Heart left ventricle (tissue), 16 donors: ENCODE results near the gene CRYM. TPM values are rescaled to one million over a fixed set of nuclear protein-coding genes. Genes with fewer than 3 reads are reported as not detected.
"Not testable (repeated sequence)": the region's sequence is repeated elsewhere in the genome, so short reads cannot be mapped to it uniquely, and the experiment has no call there.

ENCODE experiments used
- ATAC-seq, 4 donors: fragments of 200-7000 bp; cut with Tn5 transposase; one replicate each; pipeline ENCODE4 v1.9.1; 2020 to 2022; ENCODE audit warnings: moderate library complexity in 4 of 4, mild to moderate bottlenecking in 3 of 4, moderate number of reproducible peaks in 1 of 4
- DNase-seq, 5 donors: peaks; one replicate each; pipeline ENCODE4 v3.0.0-alpha.2; 2020
- H3K27ac ChIP-seq, 12 donors: fragments of 200-600 bp; sonication (generic) in 4 of 12; one replicate each; pipeline versions ENCODE4 v1.5.0 to v1.8.0; 2016 to 2022; ENCODE audit warnings: mild to moderate bottlenecking in 2 of 12
- H3K27me3 ChIP-seq, 9 donors: fragments of 200-600 bp; sonication (generic) in 2 of 9; one replicate each; pipeline versions ENCODE4 v1.5.1 to v1.8.0; 2016 to 2022; ENCODE audit warnings: mild to moderate bottlenecking in 3 of 9
- H3K36me3 ChIP-seq, 9 donors: fragments of 200-600 bp; sonication (generic) in 2 of 9; one replicate each; pipeline versions ENCODE4 v1.5.0 to v1.8.0; 2018 to 2022; ENCODE audit warnings: mild to moderate bottlenecking in 2 of 9
- H3K4me1 ChIP-seq, 12 donors: fragments of 200-600 bp; sonication (generic) in 4 of 12; one replicate each; pipeline versions ENCODE4 v1.5.0 to v1.8.0; 2016 to 2022; ENCODE audit warnings: mild to moderate bottlenecking in 3 of 12
- H3K4me3 ChIP-seq, 12 donors: fragments of 200-600 bp; sonication (generic) in 4 of 12; one replicate each; pipeline versions ENCODE4 v1.5.0 to v1.8.0; 2017 to 2022; ENCODE audit warnings: mild to moderate bottlenecking in 9 of 12, moderate library complexity in 4 of 12
- H3K9me3 ChIP-seq, 12 donors: fragments of 200-600 bp; sonication (generic) in 4 of 12; one replicate each; pipeline versions ENCODE4 v1.5.0 to v1.8.0; 2016 to 2022; ENCODE audit warnings: mild to moderate bottlenecking in 1 of 12
- POLR2A ChIP-seq, 2 donors: fragments of 450-650 bp; IDR thresholded peaks; one replicate each; pipeline ENCODE4 v1.6.1; 2017; ENCODE audit warnings: antibody characterized with exemption in 2 of 2, mild to moderate bottlenecking in 2 of 2, moderate library complexity in 2 of 2
- WGBS, 4 donors: extraction: QIAGEN DNeasy Blood & Tissue Kit in 2 of 4; methylation state at CpG; one replicate each; pipeline versions ENCODE4 v1.1.5 to v1.1.7; 2013 to 2018; 5-methylcytosine and 5-hydroxymethylcytosine counted together
- intact Hi-C, 10 donors: fragments of 100-400 bp; cut with DNase I; formaldehyde crosslinking; loops; one replicate each; pipeline versions ENCODE4 v1.11.1 to v1.14.2; 2022
- long read RNA-seq, 3 donors: library from polyadenylated mRNA; unstranded; transcript quantifications; one replicate each; pipeline ENCODE4 v2.0.0, GENCODE V29; 2020 to 2021
- polyA plus RNA-seq, 2 donors: library from polyadenylated mRNA; stranded (reverse); fragments of 200-250 nt; gene quantifications; one replicate each; pipeline ENCODE4 v1.2.3, GENCODE V29; 2013
- total RNA-seq, 9 donors: library from RNA; depleted of rRNA in 2 of 9; stranded (reverse); fragments of >200 nt in 2 of 9; fragmentation: NEBNext Ultra II Directional in 3 of 9; extraction: Animal tissue kit (Norgen Biotek cat#: 25700) in 3 of 9; gene quantifications; one replicate each; pipeline versions ENCODE4 v1.1.0 to v1.2.4, GENCODE V29; 2016 to 2023
- TF ChIP-seq, protein P1 (sequence below), 12 donors: fragments of 200-600 bp; sonication (generic) in 4 of 12; IDR thresholded peaks; one replicate each; pipeline versions ENCODE4 v1.5.0 to v1.8.0; 2018 to 2022; ENCODE audit warnings: antibody characterized with exemption in 12 of 12, mild to moderate bottlenecking in 5 of 12
- donor health status: ischemic (EF 13 %, LVEDD 7.1; RV severe dilation, severe dysfunction).
- donor health status: healthy with polysubstance abuse.
- donor health status: DM: no; HTN: yes; CAD: no.
- donor health status: DM: no; HTN: no; CAD: no.
- donor health status: ischemic (EF 25% LVEDD 6.9; RV normal size, moderate dysfunction).
- donor health status: ischemic (EF 25% LVEDD 5.7; RV mildly dilated, moderate dysfunction).
- donor health status: healthy.
- donor health status: DM: yes; HTN: yes; CAD: no.
- donor health status: ischemic (EF 35%, LVEDD 5.7; RV mildly dilated, moderate dysfunction).
- donor health status: nonischemic (EF 11% LVEDD 7.7; RV severe dilation, severe dysfunction).
- donor health status: DM: yes; HTN: yes; CAD: no.
- donor health status: PGD.
- donor health status: ischemic (EF 29% LVEDD 5.4; RV normal size, mild dysfunction).
- donor health status: nonischemic (EF 23%, LVEDD 6.1; RV moderate dilation, normal function).

Gene CRYM
- total RNA-seq (100 to 1,000 TPM in 6 of 9 donors, 10 to 100 TPM in 3; 41.0 to 267 (median 116) TPM), polyA plus RNA-seq (10 to 100 TPM; 63.5 to 80.2 TPM)
- long read RNA-seq, donor 1, partial matches to known transcripts, result 196 of 206 reads
- long read RNA-seq, donor 1, other reads (novel, unspliced or antisense), result 10 of 206 reads
- long read RNA-seq, donor 2, partial matches to known transcripts, result 310 of 330 reads
- long read RNA-seq, donor 2, other reads (novel, unspliced or antisense), result 20 of 330 reads
- long read RNA-seq, donor 3, partial matches to known transcripts, result 47 of 51 reads
- long read RNA-seq, donor 3, other reads (novel, unspliced or antisense), result 4 of 51 reads

- no peaks in the 10 kb centered on the region for H3K9me3 ChIP-seq
- intact Hi-C loops, result loop anchor here in 3 of 10 donors (1.0 to 5.0 kb wide), 3 partner anchors 13 to 121 kb away; partner anchors contain the start of gene LDAF1 (in 1 of the 3)
- TF ChIP-seq, protein P1, sequence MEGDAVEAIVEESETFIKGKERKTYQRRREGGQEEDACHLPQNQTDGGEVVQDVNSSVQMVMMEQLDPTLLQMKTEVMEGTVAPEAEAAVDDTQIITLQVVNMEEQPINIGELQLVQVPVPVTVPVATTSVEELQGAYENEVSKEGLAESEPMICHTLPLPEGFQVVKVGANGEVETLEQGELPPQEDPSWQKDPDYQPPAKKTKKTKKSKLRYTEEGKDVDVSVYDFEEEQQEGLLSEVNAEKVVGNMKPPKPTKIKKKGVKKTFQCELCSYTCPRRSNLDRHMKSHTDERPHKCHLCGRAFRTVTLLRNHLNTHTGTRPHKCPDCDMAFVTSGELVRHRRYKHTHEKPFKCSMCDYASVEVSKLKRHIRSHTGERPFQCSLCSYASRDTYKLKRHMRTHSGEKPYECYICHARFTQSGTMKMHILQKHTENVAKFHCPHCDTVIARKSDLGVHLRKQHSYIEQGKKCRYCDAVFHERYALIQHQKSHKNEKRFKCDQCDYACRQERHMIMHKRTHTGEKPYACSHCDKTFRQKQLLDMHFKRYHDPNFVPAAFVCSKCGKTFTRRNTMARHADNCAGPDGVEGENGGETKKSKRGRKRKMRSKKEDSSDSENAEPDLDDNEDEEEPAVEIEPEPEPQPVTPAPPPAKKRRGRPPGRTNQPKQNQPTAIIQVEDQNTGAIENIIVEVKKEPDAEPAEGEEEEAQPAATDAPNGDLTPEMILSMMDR (IDR thresholded peaks at IDR 0.05), result peak; percentile 65 to 90 (median 78)
- peak in 1 of 2 donors; percentile 68 for TF ChIP-seq POLR2A (IDR thresholded peaks at IDR 0.05)
- DNase-seq (peak; percentile 65 to 82 (median 66)), ATAC-seq (peak; percentile 87 to 96 (median 93))
- H3K27me3 ChIP-seq, result peaks cover 0 to 54% (median 7%) of the 10 kb centered on the region in 9 donors
- WGBS, 4 donors, result 1% methylated on average over 26 to 46 of the region's 46 CpGs
- peak within 1 kb of the TSS; percentile 24 to 93 (median 64) for H3K4me3 ChIP-seq
- peaks cover 0 to 18% (median 0%) of the 10 kb centered on the region in 9 donors for H3K36me3 ChIP-seq
- H3K27ac ChIP-seq, result peak within 1 kb of the TSS; percentile 28 to 93 (median 82)
- peaks cover 0 to 24% (median 5%) of the 10 kb centered on the region in 12 donors for H3K4me1 ChIP-seq
Observed at GRCh38 chr16:21277927-21278706, at the start of gene CRYM. Gene CRYM, minus strand, starts transcription at chr16:21278290. Its CDS starts 39 bp downstream, at chr16:21278251.

GRCh38 chr16:21327046-21327445 lies 49.0 kb upstream of the CRYM start:
- intact Hi-C loops, result loop anchor here in 1 of 10 donors (10.0 kb wide), 1 partner anchor 1368 kb away; no protein-coding TSS in a partner anchor
- no peaks in the 10 kb centered on the region for H3K4me1 ChIP-seq
- ATAC-seq, result no peak
- no peak for DNase-seq
- H3K27me3 ChIP-seq, result no peaks in the 10 kb centered on the region
- no peak overlapping the region for H3K27ac ChIP-seq
- WGBS, 4 donors, result 87 to 92% (median 90%) methylated on average over 3 of the region's 3 CpGs
- H3K9me3 ChIP-seq, result peaks cover 0 to 5% (median 0%) of the 10 kb centered on the region in 12 donors
- no peaks in the 10 kb centered on the region for H3K36me3 ChIP-seq
- TF ChIP-seq, protein P1 (IDR thresholded peaks at IDR 0.05), result no peak
- TF ChIP-seq POLR2A (IDR thresholded peaks at IDR 0.05), result no peak
- H3K4me3 ChIP-seq, result no peak overlapping the region

DNA sequence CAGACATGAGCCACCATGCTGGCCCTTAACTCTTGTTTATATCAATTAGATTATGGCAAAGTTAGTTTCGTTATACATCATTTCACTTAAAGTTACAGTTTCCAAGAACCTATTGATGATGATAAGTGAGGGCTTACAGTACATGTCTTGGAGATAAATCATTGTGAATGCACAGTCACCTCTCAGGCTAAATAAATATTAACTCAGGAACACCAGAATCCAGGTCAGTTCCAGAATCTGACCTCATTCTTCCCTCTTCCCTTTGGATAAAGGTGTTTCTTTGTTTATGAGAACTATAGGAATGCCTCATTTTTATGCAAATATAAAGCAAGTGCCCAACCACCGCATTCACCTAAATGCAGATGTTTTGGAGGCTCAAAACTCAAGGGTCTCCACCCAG lies 48.4 kb upstream of the CRYM start:
- intact Hi-C loops, result loop anchor here in 1 of 10 donors (10.0 kb wide), 1 partner anchor 1368 kb away; no protein-coding TSS in a partner anchor
- Histone ChIP-seq H3K9me3 (peaks cover 0 to 5% (median 0%) of the 10 kb centered on the region in 12 donors), H3K27me3 (no peaks in the 10 kb centered on the region), H3K4me3 (no peak overlapping the region), H3K27ac (no peak overlapping the region), H3K4me1 (no peaks in the 10 kb centered on the region), H3K36me3 (no peaks in the 10 kb centered on the region)
- TF ChIP-seq POLR2A (IDR thresholded peaks at IDR 0.05), result no peak
- TF ChIP-seq, protein P1 (IDR thresholded peaks at IDR 0.05), result no peak
- ATAC-seq (no peak), DNase-seq (no peak)
- 74 to 92% (median 76%) methylated on average over 2 of the region's 2 CpGs for WGBS, 4 donors

- DNase-seq (no peak), ATAC-seq (no peak)
- TF ChIP-seq, protein P1 (IDR thresholded peaks at IDR 0.05), result no peak
- no peak for TF ChIP-seq POLR2A (IDR thresholded peaks at IDR 0.05)
- no peak overlapping the region for H3K4me3 ChIP-seq
- H3K27ac ChIP-seq, result no peak overlapping the region
- intact Hi-C loops, result loop anchor here in 1 of 10 donors (10.0 kb wide), 1 partner anchor 1371 kb away; no protein-coding TSS in a partner anchor
- no peaks in the 10 kb centered on the region for H3K36me3 ChIP-seq
- WGBS, 4 donors, result 80 to 84% (median 83%) methylated on average over 4 of the region's 4 CpGs
- H3K9me3 ChIP-seq, result peaks cover 0 to 4% (median 0%) of the 10 kb centered on the region in 12 donors
- no peaks in the 10 kb centered on the region for H3K4me1 ChIP-seq
- no peaks in the 10 kb centered on the region for H3K27me3 ChIP-seq
Observed at GRCh38 chr16:21324267-21324666, 46.2 kb upstream of the CRYM start.

- not testable (repeated sequence) for H3K27me3 ChIP-seq, H3K27ac ChIP-seq, DNase-seq, H3K4me1 ChIP-seq, H3K9me3 ChIP-seq, H3K4me3 ChIP-seq, H3K36me3 ChIP-seq, ATAC-seq
- WGBS, 4 donors, result 81 to 86% (median 85%) methylated on average over 2 of the region's 2 CpGs
- intact Hi-C loops, result loop anchor here in 1 of 10 donors (10.0 kb wide), 1 partner anchor 1373 kb away; no protein-coding TSS in a partner anchor
Observed at GRCh38 chr16:21322251-21322650, 44.2 kb upstream of the CRYM start.
